ENCODE data around the gene TRMT5.

TRMT5 gene

DNA sequence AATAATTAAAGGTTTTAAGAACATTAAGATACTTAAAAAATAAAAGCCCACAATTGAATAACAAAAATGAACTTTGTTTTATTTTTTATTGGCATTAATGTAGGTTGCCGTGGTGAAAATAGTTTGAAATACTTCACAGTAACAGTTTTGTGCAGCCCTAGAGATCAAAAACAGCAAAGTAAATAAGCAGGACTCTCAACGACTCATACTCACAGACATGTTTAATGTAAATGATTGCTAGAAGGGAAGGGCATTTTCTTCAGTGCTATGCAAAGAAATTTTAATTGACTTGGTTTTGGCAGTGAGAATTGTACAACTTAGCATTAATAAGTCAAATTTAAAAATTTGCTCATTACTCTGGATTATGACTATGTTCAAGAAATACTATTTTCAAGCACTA is 16.0 kb downstream of the TRMT5 start:
- DNase-seq (ENCODE audit: low read depth) = peak; percentile 26

DNA sequence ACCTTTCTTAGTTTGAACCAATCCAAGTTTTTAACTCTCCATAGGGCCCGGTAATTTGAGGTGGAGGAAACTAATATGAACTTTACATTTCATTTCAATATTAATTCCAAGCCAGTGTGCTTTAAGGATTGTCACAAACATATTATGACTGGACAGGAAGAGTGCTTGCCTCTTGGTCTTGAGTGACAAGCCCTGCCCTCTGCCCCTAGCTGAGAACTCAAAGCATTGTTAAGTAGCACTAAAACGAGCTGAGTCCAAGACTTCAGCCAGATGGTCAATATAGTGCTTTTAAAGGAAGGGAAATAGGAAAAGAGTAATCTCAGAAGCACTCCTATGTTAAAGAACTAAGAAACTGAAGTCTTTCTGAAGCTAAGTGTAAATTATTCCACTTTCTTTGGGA is 17.1 kb downstream of the TRMT5 start:
- DNase-seq (ENCODE audit: low read depth) = no peak

DNA sequence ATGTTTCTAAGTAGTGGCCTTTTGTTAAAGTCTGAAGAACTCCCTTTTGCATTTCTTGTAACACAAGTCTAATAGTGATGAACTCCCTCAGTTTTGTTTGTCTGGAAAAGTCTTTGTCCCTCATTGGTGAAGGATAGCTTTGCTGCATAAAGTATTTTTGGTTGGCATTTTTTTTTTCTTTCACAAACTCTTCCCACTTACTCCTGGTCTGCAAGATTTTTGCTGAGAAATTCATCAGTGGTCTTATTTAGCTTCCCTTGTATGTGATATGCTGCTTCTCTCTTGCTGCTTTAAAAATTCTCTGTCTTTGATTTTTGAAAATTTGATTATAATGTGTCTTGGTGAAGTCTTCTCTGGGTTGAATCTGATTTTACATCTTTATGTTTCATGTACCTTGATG is 22.7 kb downstream of the TRMT5 start:
- no peak for DNase-seq (ENCODE audit: low read depth)

DNA sequence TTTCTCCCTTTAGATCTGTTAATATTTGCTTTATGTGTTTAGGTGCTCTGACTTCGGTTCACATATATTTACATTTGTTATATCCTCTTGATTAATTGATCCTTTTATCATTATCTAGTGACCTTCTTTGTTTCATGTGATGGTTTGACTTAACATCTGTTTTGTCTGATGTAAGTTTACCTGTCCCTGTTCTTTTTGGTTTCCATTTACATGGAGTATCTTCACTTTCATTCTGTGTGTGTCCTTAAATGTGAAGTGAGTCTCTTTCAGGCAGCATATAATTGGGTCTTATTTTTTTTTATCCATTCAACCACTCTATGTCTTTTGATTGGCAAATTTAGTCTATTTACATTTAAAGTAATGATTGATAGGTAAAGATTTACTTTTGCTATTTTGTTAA is 24.2 kb downstream of the TRMT5 start:
- DNase-seq (ENCODE audit: low read depth) = no peak

DNA sequence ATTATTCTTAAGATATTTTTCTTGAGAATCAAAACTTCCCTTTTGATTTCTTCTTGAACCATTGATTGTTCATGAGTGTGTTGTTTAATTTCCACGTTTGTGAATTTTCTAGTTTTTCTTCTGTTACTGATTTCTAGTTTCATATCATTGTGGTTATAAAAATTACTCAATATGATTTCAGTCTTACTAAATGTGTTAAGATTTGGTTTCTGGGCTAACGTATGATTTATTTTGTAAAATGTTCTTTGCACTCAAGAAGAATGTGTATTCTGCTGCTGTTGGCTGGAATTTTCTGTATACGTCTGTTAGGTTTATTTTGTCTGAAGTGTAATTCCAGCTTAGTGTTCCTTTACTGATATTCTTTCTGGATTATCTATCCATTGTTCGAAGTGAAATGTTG is 24.7 kb downstream of the TRMT5 start:
- DNase-seq (ENCODE audit: low read depth) = no peak

DNA sequence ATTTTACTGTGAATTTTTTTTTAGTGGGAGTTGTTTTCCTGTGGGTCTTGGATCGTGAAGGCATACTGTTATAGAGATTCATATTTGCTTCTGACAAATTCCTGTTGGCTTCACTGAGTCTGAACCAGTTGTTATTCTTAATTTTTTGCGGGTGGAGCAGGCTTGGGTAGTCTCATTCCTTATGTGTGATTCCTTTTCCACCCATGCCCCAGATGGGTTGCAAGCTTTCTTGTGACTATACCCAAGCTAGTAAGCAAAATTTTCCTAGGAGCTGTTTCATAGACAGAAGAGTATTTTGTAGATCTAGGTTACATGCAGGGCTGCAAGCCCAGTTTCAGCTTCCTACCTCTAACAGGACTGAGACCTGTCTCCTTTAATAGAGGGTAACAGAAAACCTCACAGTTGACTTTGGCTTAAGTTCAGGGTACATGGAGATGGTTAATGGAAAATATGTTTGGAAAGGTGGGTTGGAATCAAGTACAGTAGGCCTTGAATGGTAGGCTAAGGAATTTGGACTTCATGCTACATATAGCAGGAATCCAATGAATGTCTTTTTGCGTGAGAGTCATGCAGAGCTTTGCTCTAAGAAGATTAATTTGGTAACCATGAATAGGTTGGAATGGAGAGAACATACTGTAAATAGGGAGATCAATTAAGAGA is 29.0 kb downstream of the TRMT5 start:
- peak; percentile 8 for DNase-seq (ENCODE audit: low read depth)

DNA sequence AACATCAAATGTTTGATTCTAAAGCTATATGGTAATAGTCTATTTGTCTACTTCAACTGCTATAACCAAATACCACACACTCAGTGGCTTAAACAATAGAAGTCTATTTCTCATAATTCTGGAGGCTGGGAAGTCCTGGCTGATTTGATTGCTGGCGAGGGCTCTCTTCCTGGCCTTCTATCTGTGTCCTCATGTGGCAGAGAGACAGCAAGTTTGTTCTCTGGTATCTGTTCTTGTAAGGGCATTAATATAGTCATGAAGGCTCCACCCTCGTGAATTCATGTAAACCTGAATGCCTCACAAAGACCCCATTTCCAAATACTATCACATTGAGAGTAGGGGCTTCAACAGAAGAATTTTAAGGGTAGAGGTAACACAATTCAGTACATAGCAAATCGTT is 34.1 kb downstream of the TRMT5 start:
- no peak for DNase-seq (ENCODE audit: low read depth)

DNA sequence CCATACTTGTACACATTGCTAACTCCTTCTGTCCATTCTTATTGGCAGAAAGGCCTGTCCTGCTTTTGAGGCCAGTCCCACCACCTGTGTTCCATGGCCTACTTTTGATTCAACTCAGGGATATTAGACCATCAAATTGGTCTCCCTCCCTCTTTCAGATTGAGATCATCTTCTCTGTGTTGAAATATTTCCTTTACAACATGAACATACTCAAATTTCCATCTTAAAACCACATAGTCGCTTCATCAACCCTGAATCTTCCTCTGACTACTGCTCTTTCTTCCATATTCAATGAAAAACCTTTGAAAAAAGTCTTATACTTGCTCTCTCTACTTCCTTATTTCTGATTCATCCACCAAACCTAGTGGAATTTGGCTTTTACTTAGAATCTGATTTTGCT is 34.9 kb downstream of the TRMT5 start:
- peak; percentile 18 for DNase-seq (ENCODE audit: low read depth)

DNA sequence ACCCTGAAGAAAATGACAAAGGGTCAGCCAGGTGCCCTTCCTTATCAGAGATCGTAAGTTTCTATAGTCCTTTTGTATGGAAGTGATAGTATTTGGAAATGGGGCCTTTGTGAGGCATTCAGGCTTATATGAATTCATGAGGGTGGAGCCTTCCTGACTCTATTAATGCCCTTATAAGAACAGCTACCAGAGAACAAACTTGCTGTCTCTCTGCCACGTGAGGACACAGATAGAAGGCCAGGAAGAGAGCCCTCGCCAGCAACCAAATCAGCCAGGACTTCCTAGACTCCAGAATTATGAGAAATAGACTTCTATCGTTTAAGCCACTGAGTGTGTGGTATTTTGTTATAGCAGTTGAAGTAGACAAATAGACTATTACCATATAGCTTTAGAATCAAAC is 36.7 kb downstream of the TRMT5 start:
- no peak for DNase-seq (ENCODE audit: low read depth)

DNA sequence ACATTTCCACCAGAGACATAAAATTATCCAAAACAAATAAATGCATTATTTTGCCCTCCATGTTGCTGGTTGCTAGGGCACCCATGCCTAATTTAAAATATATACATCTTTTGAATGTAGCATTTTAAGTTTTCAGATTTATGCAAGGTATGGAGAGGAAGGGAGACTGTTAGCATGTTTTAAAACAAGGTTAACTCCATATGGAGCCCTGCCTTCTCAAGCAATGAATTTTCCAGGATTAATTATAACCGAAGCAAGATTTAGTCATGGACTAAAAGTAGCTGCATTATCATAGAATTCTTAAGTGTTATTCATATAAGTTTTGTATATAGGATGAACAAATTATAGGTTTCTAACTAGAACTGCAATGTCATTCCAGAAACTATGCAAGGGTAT is 37.2 kb downstream of the TRMT5 start:
- no peak for DNase-seq (ENCODE audit: low read depth)

DNA sequence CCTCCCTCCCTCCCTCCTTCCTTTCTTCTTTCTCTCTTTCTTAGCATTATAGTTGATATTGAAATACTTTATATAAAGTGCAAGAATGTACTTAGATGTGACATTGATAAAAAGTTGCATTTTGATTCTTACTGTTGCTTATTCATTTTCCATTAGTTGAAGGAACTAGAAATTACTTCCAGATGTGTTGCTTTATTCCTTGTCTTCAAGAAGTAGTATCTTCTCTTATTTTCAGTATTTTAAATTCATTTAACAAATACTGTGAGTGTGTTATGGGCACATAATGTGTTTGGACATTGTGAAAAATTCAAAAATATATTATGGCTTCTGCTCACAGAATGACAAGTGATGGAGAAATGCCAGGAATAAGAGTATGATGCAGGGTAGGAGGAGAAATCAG is 45.6 kb downstream of the TRMT5 start:
- peak; percentile 23 for DNase-seq (ENCODE audit: low read depth)

DNA sequence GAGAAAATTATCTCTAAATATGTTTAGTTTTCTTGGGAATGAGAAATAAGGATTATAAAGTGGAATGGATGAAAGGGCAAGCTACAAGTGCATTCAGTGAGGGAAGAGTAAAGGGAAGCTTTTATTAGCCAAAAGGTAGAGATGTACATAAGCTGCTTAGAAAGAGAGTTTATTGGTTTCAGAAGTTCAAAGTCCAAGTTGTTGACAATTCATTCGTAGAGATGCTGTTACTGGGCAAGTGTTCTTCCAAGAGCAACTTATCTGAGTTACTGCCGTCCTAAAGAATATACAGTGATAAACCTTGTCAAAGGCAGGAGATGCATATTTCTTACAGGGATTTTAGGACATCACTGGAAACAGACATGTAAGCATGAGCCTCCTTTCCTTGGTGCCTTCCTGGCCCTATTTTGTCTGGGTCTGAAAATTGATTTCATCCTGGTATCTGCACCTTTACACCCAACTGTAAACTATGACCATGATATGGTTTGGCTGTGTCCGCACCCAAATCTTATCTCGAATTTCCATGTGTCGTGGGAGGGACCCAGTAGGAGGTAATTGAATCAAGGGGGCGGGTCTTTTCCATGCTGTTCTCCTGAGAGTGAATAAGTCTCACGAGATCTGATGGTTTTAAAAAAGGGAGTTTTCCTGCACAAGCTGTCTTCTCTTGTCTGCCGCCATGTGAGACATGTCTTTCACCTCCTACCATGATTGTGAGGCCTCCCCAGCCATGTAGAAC is 46.8 kb downstream of the TRMT5 start:
- no peak for DNase-seq (ENCODE audit: low read depth)

DNA sequence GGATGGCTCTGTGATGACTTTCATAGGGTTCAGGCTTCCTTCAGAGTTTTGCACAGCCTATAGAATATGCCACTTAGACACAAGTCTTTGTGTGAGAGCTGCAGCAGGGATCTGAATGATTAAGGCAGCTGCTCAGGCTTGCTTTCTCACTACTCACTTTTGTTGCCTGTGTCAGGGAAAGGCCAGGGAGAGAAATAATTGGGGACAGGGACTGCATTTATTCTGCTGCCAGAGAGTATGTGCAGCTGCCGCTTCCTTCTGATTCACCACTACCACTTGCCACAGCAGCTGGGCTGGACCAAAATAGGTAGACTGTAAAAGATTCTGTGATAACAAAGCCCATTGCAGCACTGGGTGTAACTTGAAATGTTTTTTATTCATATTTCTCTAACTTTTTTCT is 49.7 kb downstream of the TRMT5 start:
- no peak for DNase-seq (ENCODE audit: low read depth)

DNA sequence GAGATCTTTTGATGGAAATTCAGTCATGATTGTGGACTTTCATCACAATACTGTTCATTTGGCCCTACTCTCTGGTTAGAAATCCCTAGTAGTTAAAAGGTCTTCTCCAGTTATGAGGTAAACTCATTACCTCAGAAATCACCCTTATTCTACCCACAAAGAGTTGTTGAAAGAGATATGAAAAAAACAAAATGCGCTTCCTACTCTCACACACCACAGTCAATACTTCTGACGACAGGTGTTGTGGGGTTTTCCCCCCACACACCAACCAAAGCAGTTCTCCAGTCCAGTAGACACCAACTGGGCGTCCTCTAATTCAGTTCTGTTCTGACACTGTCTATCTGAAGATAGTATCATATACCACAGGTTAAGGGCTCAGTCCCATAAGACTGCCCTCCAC is 54.9 kb downstream of the TRMT5 start:
- DNase-seq (ENCODE audit: low read depth) = no peak

DNA sequence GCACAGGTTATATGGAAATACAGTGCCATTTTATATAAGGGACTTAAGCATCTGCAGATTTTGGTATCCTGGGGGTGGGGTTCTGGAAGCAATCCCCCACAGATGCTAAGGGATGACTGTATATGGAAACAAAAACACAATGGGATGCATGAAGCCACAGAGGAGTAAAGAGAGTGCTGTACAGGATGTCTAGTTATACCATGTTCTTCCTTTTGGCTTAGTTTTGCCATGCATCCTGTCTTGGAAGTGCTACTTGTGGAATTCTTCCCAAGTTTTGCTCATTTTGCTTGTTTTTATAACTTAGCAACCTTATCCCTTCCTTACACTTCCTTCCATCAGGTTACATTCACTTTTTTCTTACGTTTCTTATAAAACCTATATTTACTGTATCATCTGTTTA is 55.6 kb downstream of the TRMT5 start:
- DNase-seq (ENCODE audit: low read depth) = no peak

DNA sequence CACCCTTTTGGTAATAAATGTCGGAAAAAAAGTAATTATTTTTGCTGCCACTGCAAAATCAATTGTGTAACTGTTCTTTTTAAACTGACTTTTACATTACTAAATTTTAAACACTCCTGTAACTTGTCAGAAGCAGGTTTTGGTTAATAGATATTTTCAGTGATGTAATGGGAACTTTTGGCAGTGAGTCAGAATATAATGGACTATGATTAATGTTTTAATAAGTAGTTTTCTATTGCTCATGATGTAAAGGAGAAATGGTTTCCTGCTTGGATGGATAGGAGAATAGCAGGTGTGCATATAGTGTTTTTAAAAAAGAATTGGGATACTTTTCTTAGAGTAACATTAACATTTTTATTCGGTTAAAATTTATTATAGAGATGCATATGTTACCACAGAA is 58.8 kb downstream of the TRMT5 start:
- DNase-seq (ENCODE audit: low read depth) = no peak

All from fibroblast of gingiva (primary cell).